ENCODE data around the gene CLEC2L. TPM values are rescaled to one million over a fixed set of nuclear protein-coding genes. Genes with fewer than 3 reads are reported as not detected.

Gene CLEC2L
- total RNA-seq, 2 experiments from 2014 or later, result not detected

Other genes starting within 250 kb of the CLEC2L start
- gene FMC1, start 182.3 kb upstream of the CLEC2L start, total RNA-seq, result 1 to 10 TPM; 9.9 TPM
- gene LUC7L2, start 163.8 kb upstream of the CLEC2L start, total RNA-seq, result 100 to 1,000 TPM; 106 to 110 TPM
- not detected for gene KLRG2, start 40.0 kb upstream of the CLEC2L start, total RNA-seq

Data from activated CD4-positive, alpha-beta memory T cell treated with anti-CD3 and anti-CD28 coated beads, Interleukin-2, amount 10 ng/mL, durations not matched to agents 7 days and 5 days (primary cell).